Activated CD4-positive, alpha-beta T cell treated with anti-CD3 and anti-CD28 coated beads for 36 hours (primary cell): ENCODE data around the gene NCKAP5. TPM values are rescaled to one million over a fixed set of nuclear protein-coding genes. Genes with fewer than 3 reads are reported as not detected.

Experiments
- ATAC-seq: fragments of 200-7000 bp; cut with Tn5 transposase; one replicate; pipeline ENCODE4 v1.10.0; 2021; ENCODE audit warnings: mild to moderate bottlenecking, moderate library complexity
- CTCF ChIA-PET: fragments of 350-600 bp; sonication (Branson Sonifier 250); formaldehyde crosslinking; loops from one replicate; lab custom pipeline; 2021; ENCODE audit warnings: antibody characterized with exemption; lab: Charles Lee
- POLR2A ChIA-PET: fragments of 350-600 bp; sonication (Branson Sonifier 250); formaldehyde crosslinking; loops from one replicate; lab custom pipeline; 2021; ENCODE audit warnings: antibody characterized with exemption, inconsistent platforms; lab: Charles Lee
- DNase-seq: peaks from one replicate; pipeline ENCODE4 v3.0.0-alpha.2; 2020
- H3K27ac Mint-ChIP-seq: one replicate; pipeline ENCODE4 v1.8.0; 2021; ENCODE audit warnings: mixed read lengths
- H3K27me3 Mint-ChIP-seq: one replicate; pipeline ENCODE4 v1.8.0; 2021; ENCODE audit warnings: mixed read lengths
- H3K36me3 Mint-ChIP-seq: one replicate; pipeline ENCODE4 v1.8.0; 2021; ENCODE audit warnings: low read depth, mixed read lengths
- H3K4me1 Mint-ChIP-seq: one replicate; pipeline ENCODE4 v1.8.0; 2021; ENCODE audit warnings: mixed read lengths
- H3K4me3 Mint-ChIP-seq: one replicate; pipeline ENCODE4 v1.8.0; 2021; ENCODE audit warnings: mild to moderate bottlenecking, moderate library complexity, mixed read lengths
- H3K9me3 Mint-ChIP-seq: one replicate; pipeline ENCODE4 v1.8.0; 2021; ENCODE audit warnings: low read depth, mixed read lengths
- intact Hi-C, 2 experiments: fragments of 100-400 bp; cut with DNase I in 1 of 2; cut with micrococcal nuclease in 1 of 2; formaldehyde crosslinking; loops; one replicate each; pipeline versions ENCODE4 v1.14.2 to v1.15.1; 2022 to 2024; cut with DNase I, micrococcal nuclease
- total RNA-seq, 2 experiments: library from RNA; stranded (reverse); gene quantifications; one replicate each; pipeline ENCODE4 v1.2.3, GENCODE V29; 2021

Gene NCKAP5
- total RNA-seq, 2 experiments from 2014 or later, result not detected

DNA sequence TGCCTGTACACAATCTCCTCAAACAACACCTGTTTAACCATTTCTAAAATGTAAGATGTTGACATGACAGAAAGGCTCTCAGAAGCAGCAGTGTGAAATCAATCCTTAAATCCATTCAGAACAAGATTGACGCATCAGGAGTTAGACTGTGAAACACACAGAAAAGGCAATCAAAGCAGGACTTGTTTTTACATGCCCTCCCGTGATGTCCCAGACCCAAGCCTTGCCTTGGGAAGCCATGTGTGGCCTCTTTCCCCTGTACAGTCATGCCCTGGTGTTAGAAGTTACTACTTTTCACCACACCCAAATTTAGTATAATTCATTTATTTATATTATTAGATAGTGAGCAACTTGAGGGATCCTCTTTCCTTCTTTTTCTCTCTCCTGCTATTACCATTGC is 115.7 kb downstream of the NCKAP5 start:
- ChIA-PET POLR2A (no interaction called here), CTCF (no interaction called here)
- Mint-ChIP-seq H3K4me3 (no peak overlapping the region), H3K27ac (no peak overlapping the region), H3K4me1 (no peaks in the 10 kb centered on the region), H3K9me3 (no peaks in the 10 kb centered on the region), H3K27me3 (no peaks in the 10 kb centered on the region), H3K36me3 (no peaks in the 10 kb centered on the region)
- DNase-seq (no peak), ATAC-seq (no peak)
- intact Hi-C loops, result no loop called here

DNA sequence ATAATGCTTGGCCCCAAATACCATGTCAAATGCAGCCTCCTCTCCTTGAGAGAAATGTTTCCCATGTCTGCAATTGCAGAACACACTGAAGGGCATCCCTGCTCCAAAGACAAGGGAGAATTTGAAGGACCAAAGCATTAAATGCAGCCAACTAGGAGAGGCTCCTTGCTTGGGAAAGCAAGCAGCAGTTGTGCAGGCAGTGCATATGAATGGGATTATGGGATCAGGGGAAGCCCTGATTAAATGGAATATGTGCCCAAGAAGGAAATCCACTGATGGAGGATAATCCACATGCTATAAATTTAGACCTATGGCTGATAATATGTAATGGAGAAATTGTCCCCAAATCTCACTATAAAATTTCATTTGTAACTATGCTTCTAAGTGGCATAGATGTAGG is 116.1 kb downstream of the NCKAP5 start:
- no peak overlapping the region for H3K4me3 Mint-ChIP-seq
- H3K9me3 Mint-ChIP-seq, result no peaks in the 10 kb centered on the region
- H3K36me3 Mint-ChIP-seq, result no peaks in the 10 kb centered on the region
- H3K27me3 Mint-ChIP-seq, result no peaks in the 10 kb centered on the region
- CTCF ChIA-PET, result no interaction called here
- H3K4me1 Mint-ChIP-seq, result no peaks in the 10 kb centered on the region
- DNase-seq, result no peak
- intact Hi-C loops, result no loop called here
- POLR2A ChIA-PET, result no interaction called here
- ATAC-seq, result no peak
- no peak overlapping the region for H3K27ac Mint-ChIP-seq

DNA sequence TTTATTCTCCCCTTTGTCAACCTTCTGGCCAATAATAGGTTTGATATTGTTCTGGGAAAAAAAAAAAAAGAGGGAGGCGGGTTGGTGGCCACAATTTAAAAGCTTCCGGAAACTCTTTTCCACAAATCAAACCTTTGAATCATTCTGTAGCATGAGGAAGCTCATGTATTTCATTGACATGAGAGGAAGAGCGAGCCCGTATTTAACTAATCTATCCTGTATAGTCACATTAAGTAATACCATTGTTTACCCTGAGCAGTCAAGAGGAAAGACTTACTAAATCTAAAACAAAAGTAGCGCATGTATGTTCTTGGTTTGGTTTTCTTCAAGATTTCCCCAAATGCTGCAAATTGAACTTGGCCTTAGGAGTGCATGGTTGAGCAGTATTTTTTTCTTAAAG is 120.1 kb downstream of the NCKAP5 start:
- no peak for DNase-seq
- Mint-ChIP-seq H3K36me3 (no peaks in the 10 kb centered on the region), H3K4me1 (no peaks in the 10 kb centered on the region), H3K27ac (no peak overlapping the region), H3K4me3 (no peak overlapping the region), H3K27me3 (no peaks in the 10 kb centered on the region), H3K9me3 (no peaks in the 10 kb centered on the region)
- intact Hi-C loops, result no loop called here
- ATAC-seq, result no peak
- POLR2A ChIA-PET, result no interaction called here
- CTCF ChIA-PET, result interaction anchor here (0.8 kb wide), 1 partner anchor 740 kb away, joined by 5 read pairs; no protein-coding TSS in a partner anchor

DNA sequence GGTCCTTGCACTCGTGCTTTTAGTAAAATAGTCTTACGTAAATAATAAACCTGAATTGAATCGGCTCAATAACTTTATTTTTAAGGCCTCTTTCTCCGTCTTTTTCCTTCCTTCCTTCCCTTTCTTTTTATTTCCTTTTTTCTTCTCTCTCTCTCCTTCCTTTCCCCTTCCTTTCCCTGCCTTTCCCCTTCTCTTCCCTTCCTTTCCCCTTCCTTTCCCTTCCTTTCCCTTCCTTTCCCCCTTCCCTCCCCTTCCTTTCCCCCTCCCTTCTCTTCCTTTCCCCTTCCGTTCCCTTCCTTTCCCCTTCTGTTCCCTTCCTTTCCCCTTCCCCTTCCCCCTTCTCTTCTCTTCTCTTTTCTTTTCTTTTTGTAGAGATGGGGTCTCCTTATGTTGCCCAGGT is 121.0 kb downstream of the NCKAP5 start:
- H3K27ac Mint-ChIP-seq, result no peak overlapping the region
- no peak for ATAC-seq
- intact Hi-C loops, result no loop called here
- H3K4me1 Mint-ChIP-seq, result no peaks in the 10 kb centered on the region
- H3K4me3 Mint-ChIP-seq, result no peak overlapping the region
- no peaks in the 10 kb centered on the region for H3K9me3 Mint-ChIP-seq
- H3K36me3 Mint-ChIP-seq, result no peaks in the 10 kb centered on the region
- ChIA-PET POLR2A (no interaction called here), CTCF (no interaction called here)
- no peak for DNase-seq
- H3K27me3 Mint-ChIP-seq, result no peaks in the 10 kb centered on the region

DNA sequence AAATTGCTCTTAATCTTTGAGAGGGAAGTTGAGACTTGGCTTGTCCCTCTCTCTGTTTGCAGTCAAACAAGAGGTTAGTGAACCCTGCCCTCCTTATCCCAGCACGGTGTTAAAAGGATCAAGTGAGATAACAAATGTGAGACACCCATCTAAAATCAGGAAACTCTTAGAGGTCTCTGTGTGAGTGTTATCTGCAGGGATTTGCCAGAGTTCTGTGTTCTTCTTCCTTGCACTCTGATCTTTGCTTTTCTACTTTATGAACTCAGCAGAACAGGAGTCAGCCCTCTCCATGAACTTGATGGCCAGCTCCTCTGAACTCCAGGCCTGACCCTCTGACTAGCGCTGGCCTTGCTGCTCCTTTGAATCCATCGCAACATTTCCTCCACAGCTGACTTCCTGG is 123.8 kb downstream of the NCKAP5 start:
- POLR2A ChIA-PET, result no interaction called here
- Mint-ChIP-seq H3K9me3 (no peaks in the 10 kb centered on the region), H3K27ac (no peak overlapping the region), H3K4me3 (no peak overlapping the region), H3K36me3 (no peaks in the 10 kb centered on the region), H3K27me3 (no peaks in the 10 kb centered on the region), H3K4me1 (no peaks in the 10 kb centered on the region)
- intact Hi-C loops, result no loop called here
- ATAC-seq, result no peak
- DNase-seq, result no peak
- CTCF ChIA-PET, result no interaction called here

DNA sequence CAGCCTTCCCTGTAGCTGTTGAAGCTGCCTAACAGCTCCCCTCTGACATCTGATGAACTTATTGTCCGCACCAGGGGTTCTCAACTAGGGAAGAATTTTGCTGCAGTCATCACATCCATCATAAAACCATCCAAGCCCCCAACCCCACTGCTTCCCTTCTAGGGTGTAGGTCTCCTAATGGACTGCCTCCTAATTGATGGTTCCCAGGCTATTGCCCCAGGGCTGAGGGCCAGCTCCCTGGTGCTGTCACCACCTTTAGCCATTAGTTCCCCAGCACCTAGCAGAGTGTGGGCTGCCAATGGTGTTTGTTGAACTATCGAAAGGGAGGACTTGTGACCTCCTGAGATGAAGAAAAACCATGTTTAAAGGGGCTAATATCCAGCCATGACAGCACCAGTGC is 125.9 kb downstream of the NCKAP5 start:
- ChIA-PET CTCF (interaction anchor here (0.6 to 0.7 kb wide), 2 partner anchors 52 to 104 kb away, joined by 3 read pairs; no protein-coding TSS in a partner anchor), POLR2A (no interaction called here)
- Mint-ChIP-seq H3K4me3 (no peak overlapping the region), H3K27me3 (no peaks in the 10 kb centered on the region), H3K36me3 (no peaks in the 10 kb centered on the region), H3K27ac (no peak overlapping the region), H3K9me3 (no peaks in the 10 kb centered on the region), H3K4me1 (no peaks in the 10 kb centered on the region)
- intact Hi-C loops, result no loop called here
- ATAC-seq, result no peak
- no peak for DNase-seq

DNA sequence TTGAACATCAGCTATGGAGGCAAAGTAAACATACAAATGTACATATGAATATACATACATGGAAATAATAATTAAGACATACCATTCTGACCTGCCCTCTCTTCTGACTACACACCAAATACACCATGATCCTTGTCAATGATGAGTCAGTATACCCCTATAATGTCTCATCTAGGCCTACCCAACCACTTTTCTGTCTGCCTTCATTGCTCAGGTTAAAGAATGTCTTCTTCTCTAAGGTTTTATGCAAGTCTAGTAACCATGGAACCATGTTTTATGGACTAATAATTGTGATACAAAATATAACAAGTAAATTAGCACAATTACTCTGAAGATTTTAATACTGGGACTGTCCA is 128.7 kb downstream of the NCKAP5 start:
- Mint-ChIP-seq H3K27ac (no peak overlapping the region), H3K4me1 (no peaks in the 10 kb centered on the region), H3K9me3 (no peaks in the 10 kb centered on the region), H3K4me3 (no peak overlapping the region), H3K36me3 (no peaks in the 10 kb centered on the region), H3K27me3 (no peaks in the 10 kb centered on the region)
- no peak for ATAC-seq
- ChIA-PET POLR2A (no interaction called here), CTCF (interaction anchor here (0.8 kb wide), 1 partner anchor 15 kb away, joined by 3 read pairs; no protein-coding TSS in a partner anchor)
- intact Hi-C loops, result no loop called here
- no peak for DNase-seq

DNA sequence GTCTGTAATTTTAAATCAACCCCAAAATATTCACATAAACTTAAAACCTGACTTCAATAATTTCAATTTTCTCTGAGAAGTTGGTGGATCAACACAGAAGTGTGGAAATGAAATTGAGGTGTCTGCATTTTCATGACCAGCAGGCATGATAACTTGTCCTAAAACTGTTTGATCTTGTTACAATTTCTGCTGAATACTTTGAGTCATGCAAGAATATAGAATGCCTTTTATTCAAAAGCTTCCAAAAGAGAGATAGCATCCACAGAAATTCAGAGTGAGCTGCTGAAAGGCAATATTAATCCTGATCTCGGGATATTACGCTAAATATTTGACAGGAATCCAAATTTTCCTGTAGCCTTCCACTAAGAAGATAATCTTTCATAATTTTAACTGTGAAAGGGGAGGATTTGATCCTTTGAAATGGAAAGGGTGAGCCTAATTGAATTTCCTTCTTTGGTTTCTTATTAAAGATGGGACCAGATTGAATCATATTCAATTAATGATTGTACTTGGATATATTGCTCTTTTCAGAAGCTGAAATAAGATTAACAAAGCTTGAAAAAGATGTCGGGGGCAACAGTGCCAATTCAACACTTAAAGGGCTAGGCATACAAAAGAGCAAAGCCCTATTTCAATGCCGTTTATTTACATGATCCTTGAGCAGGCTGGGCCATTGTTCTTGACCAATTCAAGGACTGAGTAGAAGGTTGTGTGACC is 129.3 kb downstream of the NCKAP5 start:
- Mint-ChIP-seq H3K36me3 (no peaks in the 10 kb centered on the region), H3K27ac (no peak overlapping the region), H3K4me3 (no peak overlapping the region), H3K4me1 (no peaks in the 10 kb centered on the region), H3K27me3 (no peaks in the 10 kb centered on the region), H3K9me3 (no peaks in the 10 kb centered on the region)
- ATAC-seq, result no peak
- no peak for DNase-seq
- ChIA-PET POLR2A (no interaction called here), CTCF (interaction anchor here (0.8 kb wide), 1 partner anchor 14 kb away, joined by 3 read pairs; no protein-coding TSS in a partner anchor)
- intact Hi-C loops, result no loop called here

DNA sequence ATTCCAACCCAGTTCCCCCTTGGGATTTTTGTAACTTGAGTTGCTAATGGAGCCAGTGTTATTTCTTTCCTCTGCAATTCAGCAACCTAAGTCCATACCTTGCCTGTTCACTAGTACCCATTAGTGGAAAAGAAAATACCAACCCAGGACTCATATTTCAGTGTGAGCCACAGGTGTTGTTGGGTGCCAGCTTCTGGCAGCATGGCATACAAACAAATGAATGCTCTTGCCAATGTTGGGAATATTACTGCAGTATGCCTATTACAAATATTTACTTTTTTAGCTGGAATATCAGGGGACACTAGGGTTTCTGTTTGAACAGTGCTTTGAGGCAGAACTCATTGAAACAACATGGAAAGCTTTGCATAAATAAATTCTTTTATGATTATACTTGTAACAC is 130.2 kb downstream of the NCKAP5 start:
- Mint-ChIP-seq H3K4me3 (no peak overlapping the region), H3K9me3 (no peaks in the 10 kb centered on the region), H3K27me3 (no peaks in the 10 kb centered on the region), H3K4me1 (no peaks in the 10 kb centered on the region), H3K27ac (no peak overlapping the region), H3K36me3 (no peaks in the 10 kb centered on the region)
- no peak for ATAC-seq
- ChIA-PET CTCF (no interaction called here), POLR2A (no interaction called here)
- intact Hi-C loops, result no loop called here
- no peak for DNase-seq

DNA sequence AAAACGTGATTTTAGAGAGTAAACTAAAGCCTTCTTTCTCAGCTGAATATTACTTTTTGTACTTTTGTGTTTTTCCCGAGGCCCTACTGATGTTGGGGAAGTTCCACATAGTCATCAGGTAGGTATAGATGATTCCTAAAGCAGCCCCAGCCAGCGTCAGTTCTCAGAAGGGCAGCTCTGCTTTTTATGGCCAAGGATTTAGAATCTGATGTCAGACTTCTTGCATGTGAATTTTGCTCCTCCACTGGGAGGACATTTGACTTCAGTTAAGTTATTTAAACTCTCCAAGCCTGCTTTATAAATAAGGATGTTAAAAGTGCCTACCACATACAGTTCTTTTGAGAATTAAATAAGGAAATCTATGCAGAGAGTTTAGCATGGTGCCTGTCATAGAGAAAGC is 130.8 kb downstream of the NCKAP5 start:
- no peaks in the 10 kb centered on the region for H3K4me1 Mint-ChIP-seq
- no peaks in the 10 kb centered on the region for H3K27me3 Mint-ChIP-seq
- H3K4me3 Mint-ChIP-seq, result no peak overlapping the region
- intact Hi-C loops, result no loop called here
- H3K9me3 Mint-ChIP-seq, result no peaks in the 10 kb centered on the region
- no peak overlapping the region for H3K27ac Mint-ChIP-seq
- CTCF ChIA-PET, result interaction anchor here (0.6 kb wide), 1 partner anchor 825 kb away, joined by 3 read pairs; no protein-coding TSS in a partner anchor
- no peaks in the 10 kb centered on the region for H3K36me3 Mint-ChIP-seq
- ATAC-seq, result no peak
- no peak for DNase-seq
- POLR2A ChIA-PET, result no interaction called here

DNA sequence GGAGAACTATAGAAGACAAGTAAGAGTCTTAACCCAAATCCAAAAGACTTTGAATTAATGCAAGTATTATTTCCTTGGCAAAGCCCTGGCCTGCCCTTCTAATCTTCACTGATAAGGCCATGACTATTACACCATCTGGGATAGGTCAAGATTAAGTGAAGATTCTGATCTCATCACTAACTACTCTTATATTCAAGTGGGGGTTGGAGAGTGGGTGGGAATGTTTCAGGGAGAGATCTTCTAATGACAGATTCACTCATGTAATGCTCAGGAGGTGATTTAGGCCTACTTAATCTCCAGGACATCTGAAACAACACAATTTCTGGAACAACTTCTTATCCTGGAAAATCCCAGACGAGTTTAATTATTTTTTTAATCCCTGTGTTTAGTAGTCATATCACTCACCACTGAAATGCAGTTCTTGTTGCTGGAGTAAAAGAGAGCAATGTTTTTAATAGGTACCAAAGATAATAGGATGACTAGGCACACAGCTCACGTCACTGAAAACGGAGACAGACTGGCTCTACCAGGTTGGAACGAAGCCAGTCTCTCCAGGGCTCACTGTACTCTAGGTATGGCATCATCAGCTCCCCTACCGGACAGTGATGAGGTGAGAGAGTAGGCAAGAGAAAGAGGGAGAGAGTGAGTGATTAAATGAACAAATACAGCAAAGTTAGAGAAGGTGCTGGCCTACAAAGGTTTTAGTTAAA is 133.1 kb downstream of the NCKAP5 start:
- Mint-ChIP-seq H3K4me1 (no peaks in the 10 kb centered on the region), H3K27ac (no peak overlapping the region), H3K36me3 (no peaks in the 10 kb centered on the region), H3K4me3 (no peak overlapping the region), H3K27me3 (no peaks in the 10 kb centered on the region), H3K9me3 (peaks cover 3% of the 10 kb centered on the region)
- DNase-seq (no peak), ATAC-seq (no peak)
- ChIA-PET CTCF (no interaction called here), POLR2A (no interaction called here)
- intact Hi-C loops, result no loop called here
